Karpas-422 (cell line): ENCODE measurements around the gene EIF6. TPM values are rescaled to one million over a fixed set of nuclear protein-coding genes. Genes with fewer than 3 reads are reported as not detected.
"Not testable (repeated sequence)": the region's sequence is repeated elsewhere in the genome, so short reads cannot be mapped to it uniquely, and the experiment has no call there.

ENCODE experiments used
- DNase-seq: peaks from one replicate; pipeline ENCODE4 v3.0.0-alpha.2; 2015
- H2AFZ ChIP-seq: fragments of 200-600 bp; sonication (generic); 2 replicates; pipeline ENCODE4 v1.6.1; 2014; ENCODE audit warnings: antibody characterized with exemption, low read length, mixed read lengths
- H3K27ac ChIP-seq: fragments of 200-600 bp; sonication (generic); 2 replicates; pipeline ENCODE4 v1.5.1; 2014; ENCODE audit warnings: mild to moderate bottlenecking, low read length, moderate library complexity
- H3K27me3 ChIP-seq: fragments of 200-600 bp; sonication (generic); 2 replicates; pipeline ENCODE4 v1.6.1; 2014; ENCODE audit warnings: low read length, mixed read lengths
- H3K36me3 ChIP-seq: fragments of 200-600 bp; sonication (generic); 2 replicates; pipeline ENCODE4 v1.6.1; 2014; ENCODE audit warnings: low read length, mixed read lengths; ENCODE audit not compliant: insufficient read depth
- H3K4me1 ChIP-seq: fragments of 200-600 bp; sonication (generic); 2 replicates; pipeline ENCODE4 v1.6.1; 2014; ENCODE audit warnings: mild to moderate bottlenecking, low read length, mixed read lengths
- H3K4me2 ChIP-seq: fragments of 200-600 bp; sonication (generic); 2 replicates; pipeline ENCODE4 v1.6.1; 2014; ENCODE audit warnings: low read length, low read depth, mild to moderate bottlenecking; ENCODE audit not compliant: poor library complexity, severe bottlenecking
- H3K4me3 ChIP-seq: fragments of 200-600 bp; sonication (generic); 2 replicates; pipeline ENCODE4 v1.5.1; 2014; ENCODE audit warnings: mild to moderate bottlenecking, antibody characterized with exemption, low read length, mixed read lengths
- H3K79me2 ChIP-seq: fragments of 200-600 bp; sonication (generic); 2 replicates; pipeline ENCODE4 v1.6.1; 2014; ENCODE audit warnings: mild to moderate bottlenecking, low read length, mixed read lengths
- H3K9ac ChIP-seq: fragments of 200-600 bp; sonication (generic); 2 replicates; pipeline ENCODE4 v1.6.0; 2014; ENCODE audit warnings: low read length
- H3K9me2 ChIP-seq: fragments of 200-600 bp; sonication (generic), shearing (Covaris generic); replicated peaks from 2 replicates; pipeline ENCODE4 v1.6.0; 2014; ENCODE audit warnings: mild to moderate bottlenecking, low read length, moderate library complexity; ENCODE audit not compliant: insufficient read depth
- H3K9me3 ChIP-seq: fragments of 300-700, 200-600 bp; sonication (generic); 2 replicates; pipeline ENCODE4 v1.6.1; 2014; ENCODE audit warnings: low read length, mixed read lengths
- H4K20me1 ChIP-seq: fragments of 200-600 bp; sonication (generic); 2 replicates; pipeline ENCODE4 v1.6.1; 2014; ENCODE audit warnings: mild to moderate bottlenecking, antibody characterized with exemption, low read length, low read depth; ENCODE audit not compliant: insufficient read depth
- total RNA-seq: library from RNA; depleted of rRNA; stranded (reverse); fragments of >200 nt; shearing (Covaris generic); gene quantifications from 2 replicates; pipeline ENCODE4 v1.2.3, GENCODE V29; 2014; ENCODE audit warnings: low replicate concordance

The EIF6 gene
- total RNA-seq, 1 experiment from 2014 or later: 150 TPM

- Histone ChIP-seq H3K4me1 (no peaks in the 10 kb centered on the region), H3K9me3 (no peaks in the 10 kb centered on the region), H3K9ac (no peak overlapping the region), H3K79me2 (no peaks in the 10 kb centered on the region), H4K20me1 (no peaks in the 10 kb centered on the region), H3K27ac (no peak overlapping the region), H2AFZ (no peak overlapping the region), H3K9me2 (no peaks in the 10 kb centered on the region), H3K36me3 (no peaks in the 10 kb centered on the region), H3K4me2 (no peak overlapping the region), H3K4me3 (no peak overlapping the region), H3K27me3 (no peaks in the 10 kb centered on the region)
- DNase-seq: no peak
Observed at GRCh38 chr20:35257175-35257909, 27.2 kb downstream of the EIF6 start.

GRCh38 chr20:35254448-35254999 lies 30.0 kb downstream of the EIF6 start:
- H3K9me2 ChIP-seq: no peaks in the 10 kb centered on the region
- H3K4me1 ChIP-seq: no peaks in the 10 kb centered on the region
- no peaks in the 10 kb centered on the region for H3K9me3 ChIP-seq
- H2AFZ ChIP-seq: no peak overlapping the region
- H3K4me3 ChIP-seq: no peak overlapping the region
- H3K27ac ChIP-seq: no peak overlapping the region
- H3K4me2 ChIP-seq: no peak overlapping the region
- no peaks in the 10 kb centered on the region for H3K36me3 ChIP-seq
- DNase-seq: no peak
- no peak overlapping the region for H3K9ac ChIP-seq
- no peaks in the 10 kb centered on the region for H3K27me3 ChIP-seq
- H4K20me1 ChIP-seq: no peaks in the 10 kb centered on the region
- no peaks in the 10 kb centered on the region for H3K79me2 ChIP-seq

- H3K4me1 ChIP-seq: no peaks in the 10 kb centered on the region
- no peaks in the 10 kb centered on the region for H3K27me3 ChIP-seq
- no peaks in the 10 kb centered on the region for H3K9me2 ChIP-seq
- no peak overlapping the region for H3K4me2 ChIP-seq
- no peaks in the 10 kb centered on the region for H3K9me3 ChIP-seq
- no peak overlapping the region for H3K9ac ChIP-seq
- H3K27ac ChIP-seq: no peak overlapping the region
- no peaks in the 10 kb centered on the region for H3K36me3 ChIP-seq
- DNase-seq: no peak
- H2AFZ ChIP-seq: no peak overlapping the region
- H4K20me1 ChIP-seq: no peaks in the 10 kb centered on the region
- no peaks in the 10 kb centered on the region for H3K79me2 ChIP-seq
- H3K4me3 ChIP-seq: no peak overlapping the region
Observed at GRCh38 chr20:35253010-35253409, 31.6 kb downstream of the EIF6 start.

- not testable (repeated sequence) for DNase-seq, H3K9me3 ChIP-seq, H3K36me3 ChIP-seq, H3K9ac ChIP-seq, H4K20me1 ChIP-seq, H3K4me2 ChIP-seq, H2AFZ ChIP-seq, H3K27me3 ChIP-seq, H3K4me1 ChIP-seq, H3K27ac ChIP-seq, H3K79me2 ChIP-seq, H3K4me3 ChIP-seq, H3K9me2 ChIP-seq
Observed at GRCh38 chr20:35252598-35252997, 32.0 kb downstream of the EIF6 start.

- H3K27me3 ChIP-seq: no peaks in the 10 kb centered on the region
- no peaks in the 10 kb centered on the region for H3K79me2 ChIP-seq
- no peak overlapping the region for H3K9ac ChIP-seq
- H3K9me3 ChIP-seq: no peaks in the 10 kb centered on the region
- H3K9me2 ChIP-seq: no peaks in the 10 kb centered on the region
- H3K4me2 ChIP-seq: no peak overlapping the region
- no peaks in the 10 kb centered on the region for H4K20me1 ChIP-seq
- no peak overlapping the region for H3K4me3 ChIP-seq
- no peaks in the 10 kb centered on the region for H3K36me3 ChIP-seq
- DNase-seq: no peak
- H3K4me1 ChIP-seq: no peaks in the 10 kb centered on the region
- H2AFZ ChIP-seq: no peak overlapping the region
- H3K27ac ChIP-seq: no peak overlapping the region
Observed at GRCh38 chr20:35252037-35252461, 32.5 kb downstream of the EIF6 start.

GRCh38 chr20:35251613-35251940 lies 33.0 kb downstream of the EIF6 start:
- no peaks in the 10 kb centered on the region for H4K20me1 ChIP-seq
- DNase-seq: no peak
- no peaks in the 10 kb centered on the region for H3K36me3 ChIP-seq
- H3K9me3 ChIP-seq: no peaks in the 10 kb centered on the region
- no peak overlapping the region for H3K4me2 ChIP-seq
- H3K27me3 ChIP-seq: no peaks in the 10 kb centered on the region
- H2AFZ ChIP-seq: no peak overlapping the region
- H3K27ac ChIP-seq: no peak overlapping the region
- no peaks in the 10 kb centered on the region for H3K9me2 ChIP-seq
- no peak overlapping the region for H3K4me3 ChIP-seq
- H3K9ac ChIP-seq: no peak overlapping the region
- H3K4me1 ChIP-seq: no peaks in the 10 kb centered on the region
- H3K79me2 ChIP-seq: no peaks in the 10 kb centered on the region

- no peaks in the 10 kb centered on the region for H4K20me1 ChIP-seq
- no peak overlapping the region for H3K27ac ChIP-seq
- H3K9ac ChIP-seq: no peak overlapping the region
- no peak overlapping the region for H3K4me2 ChIP-seq
- DNase-seq: no peak
- no peak overlapping the region for H3K4me3 ChIP-seq
- no peaks in the 10 kb centered on the region for H3K36me3 ChIP-seq
- no peaks in the 10 kb centered on the region for H3K27me3 ChIP-seq
- no peaks in the 10 kb centered on the region for H3K9me3 ChIP-seq
- no peaks in the 10 kb centered on the region for H3K79me2 ChIP-seq
- no peaks in the 10 kb centered on the region for H3K9me2 ChIP-seq
- H2AFZ ChIP-seq: no peak overlapping the region
- H3K4me1 ChIP-seq: no peaks in the 10 kb centered on the region
Observed at GRCh38 chr20:35248641-35249475, 35.7 kb downstream of the EIF6 start.

- H3K9me3 ChIP-seq: no peaks in the 10 kb centered on the region
- H3K4me2 ChIP-seq: no peak overlapping the region
- H3K27me3 ChIP-seq: no peaks in the 10 kb centered on the region
- H3K27ac ChIP-seq: no peak overlapping the region
- H3K4me3 ChIP-seq: no peak overlapping the region
- no peaks in the 10 kb centered on the region for H3K79me2 ChIP-seq
- no peak overlapping the region for H3K9ac ChIP-seq
- no peaks in the 10 kb centered on the region for H3K4me1 ChIP-seq
- DNase-seq: no peak
- H3K9me2 ChIP-seq: no peaks in the 10 kb centered on the region
- no peaks in the 10 kb centered on the region for H4K20me1 ChIP-seq
- H3K36me3 ChIP-seq: no peaks in the 10 kb centered on the region
- no peak overlapping the region for H2AFZ ChIP-seq
Observed at GRCh38 chr20:35246723-35247122, 37.8 kb downstream of the EIF6 start.
